HK-2 (cell line): Measurements from ENCODE around the gene MARCO.
"Not testable (repeated sequence)": the region's sequence is repeated elsewhere in the genome, so short reads cannot be mapped to it uniquely, and the experiment has no call there.

Source experiments
- DNase-seq: peaks from one replicate; pipeline ENCODE4 v3.0.0-alpha.2; 2018; ENCODE audit not compliant: unreplicated experiment

The MARCO gene

GRCh38 chr2:118925981-118926380, 16.0 kb upstream of the MARCO start:
- DNase-seq, result no peak

GRCh38 chr2:118929059-118929458, 12.9 kb upstream of the MARCO start:
- no peak for DNase-seq

- DNase-seq, result no peak
Observed at GRCh38 chr2:118932949-118933348, 9.0 kb upstream of the MARCO start.

GRCh38 chr2:118936306-118936705, 5.7 kb upstream of the MARCO start:
- DNase-seq, result no peak

- DNase-seq, result no peak
Observed at GRCh38 chr2:118936936-118937335, 5.1 kb upstream of the MARCO start.

DNA sequence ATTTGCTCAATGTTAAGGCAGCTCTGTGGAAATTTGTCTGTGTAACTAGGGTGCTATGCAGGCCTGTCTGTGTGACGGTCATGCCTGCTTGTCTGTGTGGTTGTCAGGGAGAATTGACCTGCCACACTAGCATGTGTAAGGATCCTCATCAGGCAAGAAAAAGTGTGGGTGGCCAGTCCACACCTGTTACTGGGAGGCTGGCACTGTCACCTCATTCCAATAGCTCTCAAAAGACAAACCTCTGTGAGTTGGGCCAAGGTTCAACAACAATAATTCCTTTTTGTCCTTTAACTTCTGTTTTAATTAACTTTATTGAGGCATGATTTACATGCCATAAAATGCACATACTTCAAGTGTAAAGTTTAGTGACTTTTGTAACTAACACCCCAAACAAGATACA, 4.2 kb upstream of the MARCO start:
- no peak for DNase-seq

DNA sequence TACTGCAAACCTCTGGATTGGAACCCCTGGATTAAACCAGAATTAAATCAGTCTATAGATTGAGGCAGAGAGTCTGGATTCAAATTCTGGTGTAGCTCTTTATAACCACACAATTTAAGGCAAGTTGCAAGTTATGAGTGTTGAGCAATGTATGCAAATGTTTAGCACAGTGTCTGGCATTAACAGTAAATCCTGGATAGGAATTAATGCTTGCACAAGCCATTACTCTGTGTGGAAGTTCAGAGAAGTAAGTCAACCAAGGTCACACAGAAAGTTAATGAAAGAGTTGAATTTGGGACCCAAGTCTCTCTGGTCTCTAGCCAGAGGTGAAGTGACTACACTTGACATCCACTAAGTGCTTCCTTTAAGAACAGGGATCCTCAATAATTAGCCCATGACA, 2.0 kb upstream of the MARCO start:
- DNase-seq, result no peak

- no peak for DNase-seq
Observed at GRCh38 chr2:118940486-118941120, 1.4 kb upstream of the MARCO start.

DNA sequence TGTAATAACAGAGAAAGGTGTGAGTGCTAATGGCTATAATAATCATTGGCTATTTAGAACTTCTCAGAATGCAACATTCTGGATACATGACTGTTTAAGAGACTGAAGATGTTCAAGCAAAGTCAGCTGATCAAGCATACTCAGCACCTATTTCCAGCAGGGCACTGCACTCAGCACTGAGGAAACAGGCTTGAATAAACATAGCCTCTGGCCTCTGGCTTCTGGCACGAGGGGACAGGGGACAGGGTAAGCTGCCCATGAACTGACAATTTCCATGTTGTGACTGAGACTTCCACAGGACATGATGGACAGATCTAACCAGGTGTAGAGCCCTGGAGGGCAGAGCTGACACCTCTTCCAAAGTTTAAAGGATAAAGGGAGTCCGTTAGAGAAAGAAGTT, 1.3 kb downstream of the MARCO start:
- no peak for DNase-seq

- DNase-seq, result no peak
Observed at GRCh38 chr2:118945881-118946280, 3.9 kb downstream of the MARCO start.

GRCh38 chr2:118948266-118948665, 6.3 kb downstream of the MARCO start:
- DNase-seq, result not testable (repeated sequence)

DNA sequence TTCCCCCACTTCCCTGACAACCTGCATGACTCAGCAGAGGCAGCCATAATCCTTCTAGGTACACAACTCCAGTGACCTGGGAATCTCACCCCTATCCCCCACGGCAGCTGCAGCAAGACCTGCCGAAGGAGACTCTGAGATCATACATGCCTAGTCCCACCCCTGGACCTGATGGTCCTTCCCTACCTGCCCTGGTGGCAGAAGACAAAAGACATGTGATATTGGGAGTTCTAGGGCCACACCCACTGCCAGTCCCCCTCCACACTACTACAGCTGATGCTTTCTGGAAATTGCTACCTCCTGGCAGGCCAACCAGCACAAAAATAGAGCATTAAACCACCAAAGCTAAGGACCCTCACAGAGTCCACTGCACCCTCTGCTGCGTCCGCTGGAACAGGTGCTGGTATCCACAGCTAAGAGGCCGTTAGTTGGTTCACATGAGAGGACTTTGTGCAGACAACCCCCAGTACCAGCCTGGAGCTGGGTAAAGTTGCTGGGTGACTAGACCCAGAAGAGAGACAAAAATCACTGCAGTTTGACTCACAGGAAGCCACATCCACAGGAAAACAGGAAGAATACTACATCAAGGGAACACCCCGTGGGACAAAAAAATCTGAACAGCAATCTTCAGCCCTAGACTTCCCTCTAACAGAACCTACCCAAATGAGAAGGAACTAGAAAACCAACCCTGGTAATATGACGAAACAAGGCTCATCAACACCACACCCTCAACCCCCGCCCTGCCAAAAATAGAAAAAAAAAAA, 12.5 kb downstream of the MARCO start:
- no peak for DNase-seq

GRCh38 chr2:118965737-118966136, 23.7 kb downstream of the MARCO start:
- no peak for DNase-seq

DNA sequence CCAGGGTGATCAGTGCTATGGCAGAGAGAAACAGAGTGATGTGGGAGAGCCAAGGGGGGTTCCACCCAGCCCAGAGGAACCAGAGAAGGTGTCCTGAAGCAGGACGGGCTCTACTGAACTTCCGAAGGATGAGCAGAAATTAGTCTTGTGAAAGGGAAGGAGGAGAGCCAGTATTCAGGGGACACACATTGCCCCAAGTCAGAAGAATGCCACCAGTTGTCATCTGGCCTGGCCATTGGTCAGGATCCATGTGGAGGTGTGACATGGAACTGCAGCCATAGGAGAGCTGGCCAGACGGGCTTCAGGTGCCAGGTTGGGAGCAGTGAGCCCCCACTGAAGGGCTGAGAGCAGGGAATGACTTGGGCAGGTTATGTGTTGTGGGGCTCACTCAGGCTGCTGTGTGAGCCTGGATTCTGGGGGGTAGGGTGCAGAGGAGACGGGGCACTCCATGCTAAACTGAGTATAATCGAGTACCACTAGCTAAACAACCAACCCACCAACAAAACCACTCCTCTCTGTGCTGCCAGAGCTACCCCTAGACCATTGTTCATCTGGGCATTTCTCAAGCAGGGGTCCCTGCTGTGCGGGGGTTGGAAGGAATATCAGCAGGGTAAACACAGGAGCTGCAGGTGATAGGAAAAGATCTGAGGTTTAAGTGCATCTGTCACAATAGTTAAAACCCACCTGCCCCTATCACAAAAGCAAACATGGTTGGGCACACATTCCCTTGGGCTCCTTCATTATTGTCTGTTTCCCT, 25.3 kb downstream of the MARCO start:
- DNase-seq, result no peak

DNA sequence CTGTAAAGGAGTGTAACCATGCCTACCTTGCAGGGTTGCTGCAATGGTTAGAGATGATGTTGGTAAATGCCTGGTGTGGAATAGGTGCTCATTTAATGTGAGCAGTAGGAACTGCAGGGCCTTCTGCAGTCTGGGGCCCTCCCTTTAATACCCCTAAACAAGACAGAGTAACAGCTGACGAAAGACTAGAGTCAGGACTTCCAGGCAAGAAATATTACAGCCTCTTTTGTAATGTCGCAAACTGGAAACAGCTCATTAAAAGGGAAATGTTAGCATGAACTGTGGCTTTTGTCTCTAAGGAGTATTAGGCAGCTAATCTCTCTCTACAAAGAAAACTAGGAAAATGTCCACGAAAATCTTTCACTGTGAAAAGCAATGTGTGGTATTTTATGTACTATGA, 26.0 kb downstream of the MARCO start:
- no peak for DNase-seq

DNA sequence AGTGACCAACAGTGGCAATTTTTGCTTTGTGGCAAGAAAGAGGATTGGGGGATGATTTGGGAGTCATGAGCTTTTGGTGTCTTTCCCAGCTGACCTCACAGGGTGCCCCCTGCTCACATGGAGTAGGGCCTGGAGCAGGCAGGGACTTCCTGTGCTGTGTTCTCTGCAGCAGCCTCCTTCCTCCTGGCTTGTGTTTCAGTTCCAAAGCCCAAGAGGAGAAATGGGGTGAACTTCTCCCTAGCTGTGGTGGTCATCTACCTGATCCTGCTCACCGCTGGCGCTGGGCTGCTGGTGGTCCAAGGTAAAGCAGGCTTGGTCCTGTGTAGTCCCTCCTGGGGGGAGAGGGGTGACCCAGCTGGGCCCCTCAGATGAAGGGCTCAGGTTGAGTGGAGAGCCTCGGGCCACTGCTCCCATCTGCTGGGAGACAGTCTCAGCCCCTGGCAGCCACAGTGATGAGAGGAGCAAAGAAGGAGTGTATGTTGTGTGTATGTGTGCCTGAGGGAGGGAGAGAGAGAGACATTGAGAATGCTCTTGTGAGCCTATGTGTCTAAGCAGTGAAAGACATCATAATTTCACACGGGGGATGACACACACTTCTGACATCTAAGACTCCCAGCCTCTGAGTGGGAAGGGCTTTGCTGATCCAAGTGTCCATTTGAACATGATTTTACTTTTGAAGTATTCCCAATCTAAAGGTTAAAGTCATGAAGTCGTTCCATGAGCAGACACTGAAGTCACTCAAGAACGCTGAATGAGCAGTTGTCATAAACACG, 27.2 kb downstream of the MARCO start:
- DNase-seq, result no peak

GRCh38 chr2:118969734-118970395, 27.9 kb downstream of the MARCO start:
- no peak for DNase-seq

DNA sequence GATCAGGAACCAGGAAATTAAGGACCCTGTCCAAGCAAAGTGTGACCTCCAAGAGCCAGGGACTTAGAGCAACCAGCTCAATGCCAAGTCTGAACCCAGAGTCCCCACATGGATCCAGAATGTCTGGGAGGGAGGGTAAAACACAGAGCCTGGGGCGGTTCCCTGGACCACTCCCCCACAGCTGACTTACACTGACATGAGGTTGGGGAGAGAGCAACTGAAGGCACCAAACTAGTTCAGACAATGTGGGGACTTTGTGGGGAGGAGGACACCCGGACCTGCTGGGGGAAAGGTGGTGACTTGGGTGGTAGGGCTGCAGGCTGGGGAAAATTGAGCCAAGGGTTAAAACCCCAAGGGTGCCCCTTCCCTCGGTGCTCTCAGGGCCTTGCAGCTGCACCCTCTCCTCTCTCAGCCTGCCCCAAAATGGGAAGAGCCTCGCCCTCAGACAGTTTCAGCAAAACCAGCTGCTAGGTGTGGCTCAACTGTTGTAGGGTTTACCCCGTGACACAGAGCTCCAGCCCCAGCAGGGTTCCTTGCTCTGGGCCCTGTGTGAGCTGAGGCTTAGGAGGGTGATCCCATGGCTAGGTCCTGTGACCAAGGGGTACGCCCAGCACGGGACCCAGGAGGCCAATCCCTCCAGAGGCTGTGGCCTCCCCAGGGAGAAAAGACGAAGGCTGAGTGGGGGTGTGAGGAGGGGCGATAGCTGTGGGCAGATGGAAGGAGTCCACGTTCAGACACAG, 28.6 kb downstream of the MARCO start:
- DNase-seq, result no peak

DNA sequence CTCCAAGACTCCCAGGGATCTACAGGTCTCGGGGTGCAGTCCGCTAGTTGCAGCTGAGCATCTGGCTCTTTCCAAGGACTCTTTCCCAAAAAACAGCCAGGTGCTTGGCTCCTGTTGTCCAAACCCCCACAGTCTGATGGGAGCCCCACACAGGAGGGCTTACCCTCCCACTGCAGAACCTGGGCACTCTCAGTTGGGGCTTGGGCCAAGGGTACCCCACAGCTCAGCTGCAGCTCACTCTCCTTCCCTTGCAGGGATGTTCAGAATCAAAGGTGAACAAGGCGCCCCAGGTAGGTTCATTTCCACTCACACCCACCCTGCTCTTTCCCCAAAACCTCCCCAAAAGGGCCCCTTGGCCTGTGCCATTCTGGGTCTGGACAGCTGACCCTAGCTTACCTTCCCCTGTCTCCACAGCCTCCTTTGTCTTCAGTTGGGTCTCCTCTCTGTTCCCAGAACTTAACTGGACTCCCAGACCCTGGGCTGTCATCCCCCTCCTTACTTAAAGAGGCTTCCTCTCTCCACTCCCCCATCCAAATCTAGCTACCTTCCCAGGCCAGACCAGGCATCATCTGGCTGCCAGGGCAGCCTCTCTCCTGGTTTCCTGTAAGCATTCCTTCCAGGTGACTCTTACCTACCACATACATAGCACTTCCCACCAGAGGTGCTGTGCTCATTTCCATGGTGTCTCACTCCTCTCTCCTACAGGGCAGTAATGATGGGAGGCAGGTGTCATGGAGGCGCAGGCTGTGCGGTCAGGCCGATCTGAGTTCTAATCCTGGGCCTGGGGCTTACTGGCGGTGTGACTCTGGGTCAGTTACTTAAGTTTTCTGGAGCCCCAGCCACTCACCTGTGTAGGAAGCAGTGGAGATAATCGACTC, 29.5 kb downstream of the MARCO start:
- no peak for DNase-seq

DNA sequence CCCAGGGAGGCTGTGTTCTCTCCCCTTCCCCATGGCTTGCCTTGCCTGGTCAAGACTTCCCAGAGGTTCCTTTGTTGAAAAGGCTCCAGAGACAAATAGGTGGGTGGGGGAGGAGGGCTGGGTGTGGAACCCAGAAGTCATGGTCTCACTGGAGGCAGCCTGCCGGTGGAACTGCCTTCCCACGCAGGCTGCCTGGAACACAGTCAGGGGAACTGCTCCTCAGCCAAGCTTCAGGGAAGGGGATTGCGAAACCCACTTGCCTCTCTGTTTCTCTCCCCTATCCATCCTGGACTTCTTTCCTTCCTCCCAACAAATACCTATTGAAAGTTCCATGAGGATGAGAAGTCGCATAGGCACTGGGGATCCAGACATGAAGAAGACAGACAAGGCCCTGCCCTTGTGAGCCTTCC, 31.6 kb downstream of the MARCO start:
- no peak for DNase-seq
